RPMI7951 (cell line): ENCODE measurements around the gene DMAC1. TPM values are rescaled to one million over a fixed set of nuclear protein-coding genes. Genes with fewer than 3 reads are reported as not detected.

Experiments
- DNase-seq: peaks from one replicate; pipeline ENCODE4 v3.0.0-alpha.2; 2012; ENCODE audit warnings: low read depth
- total RNA-seq: library from RNA; depleted of rRNA; stranded (reverse); fragments of >200 nt; shearing (Covaris generic); gene quantifications from 2 replicates; pipeline ENCODE4 v1.2.3, GENCODE V29; 2014

DMAC1 gene
- total RNA-seq, 1 experiment from 2014 or later = 12.1 TPM

- no peak for DNase-seq
Observed at GRCh38 chr9:7783635-7784063, 15.9 kb downstream of the DMAC1 start.

DNA sequence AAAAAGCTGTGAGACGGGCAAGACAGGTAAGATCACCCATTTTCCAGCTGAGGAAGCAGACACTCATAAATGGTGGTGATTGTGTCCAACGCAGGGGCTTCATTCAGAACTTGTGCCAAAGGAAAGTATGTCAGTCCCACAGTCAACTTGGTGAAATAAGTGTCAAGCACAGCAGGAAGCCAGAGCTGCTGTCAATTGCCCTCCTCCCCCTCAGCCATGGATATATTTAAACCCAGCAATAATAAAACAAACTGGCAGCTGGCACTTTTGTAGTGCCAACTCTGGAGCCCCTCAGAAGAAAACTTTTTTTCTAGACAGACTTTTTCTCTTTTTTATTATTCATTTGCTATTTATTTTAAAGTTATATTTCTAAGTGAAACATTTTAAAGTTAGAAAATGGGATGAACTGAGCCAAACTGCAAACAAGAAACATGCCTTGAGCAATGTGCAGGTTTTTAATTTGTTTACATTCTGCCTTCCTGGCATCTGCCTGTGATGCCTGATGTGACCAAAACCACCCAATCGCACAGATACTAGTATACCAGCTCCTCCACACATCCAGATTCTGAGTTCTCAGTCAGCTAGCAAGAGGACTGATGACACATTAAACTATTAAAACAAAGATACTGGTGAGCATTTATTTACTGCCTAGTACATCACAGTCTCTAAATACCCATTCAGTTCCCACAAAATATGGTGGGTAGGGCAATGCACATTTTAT, 17.0 kb downstream of the DMAC1 start:
- DNase-seq = no peak

DNA sequence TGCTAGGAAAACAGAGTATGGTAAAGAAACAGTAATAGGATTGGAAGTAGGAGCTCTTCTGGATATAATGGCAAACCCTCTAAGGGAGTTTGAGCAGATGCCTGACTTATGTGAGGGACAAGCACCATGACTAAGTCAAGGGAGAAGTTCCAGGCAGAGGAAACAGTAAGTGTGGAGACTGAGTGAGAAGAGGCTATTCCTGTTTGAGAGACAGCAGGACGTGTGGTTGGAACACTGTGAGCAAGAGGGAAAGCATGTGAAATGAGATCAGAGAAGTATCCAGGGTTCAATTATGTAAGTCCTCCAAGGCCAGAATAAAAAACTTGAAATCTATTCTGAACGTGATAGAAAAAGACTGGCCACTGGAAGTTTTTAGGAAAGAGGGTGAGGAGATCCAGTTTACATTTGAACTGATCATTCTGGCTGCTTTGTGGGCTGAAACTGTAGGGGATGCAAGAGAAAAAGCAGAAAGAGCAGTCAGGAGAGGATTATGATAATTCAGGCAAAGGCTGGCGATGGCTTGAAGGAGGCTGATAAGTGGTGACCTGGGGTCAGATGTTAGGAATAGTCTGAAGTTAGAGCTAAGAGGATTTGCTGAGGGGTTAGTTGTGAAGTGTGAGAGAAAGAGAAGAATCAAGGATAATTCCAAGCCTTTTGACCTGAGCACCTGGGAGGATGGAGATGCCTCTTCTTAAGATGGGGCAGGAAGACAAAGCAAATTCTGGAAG, 19.2 kb downstream of the DMAC1 start:
- DNase-seq = peak; percentile 7

DNA sequence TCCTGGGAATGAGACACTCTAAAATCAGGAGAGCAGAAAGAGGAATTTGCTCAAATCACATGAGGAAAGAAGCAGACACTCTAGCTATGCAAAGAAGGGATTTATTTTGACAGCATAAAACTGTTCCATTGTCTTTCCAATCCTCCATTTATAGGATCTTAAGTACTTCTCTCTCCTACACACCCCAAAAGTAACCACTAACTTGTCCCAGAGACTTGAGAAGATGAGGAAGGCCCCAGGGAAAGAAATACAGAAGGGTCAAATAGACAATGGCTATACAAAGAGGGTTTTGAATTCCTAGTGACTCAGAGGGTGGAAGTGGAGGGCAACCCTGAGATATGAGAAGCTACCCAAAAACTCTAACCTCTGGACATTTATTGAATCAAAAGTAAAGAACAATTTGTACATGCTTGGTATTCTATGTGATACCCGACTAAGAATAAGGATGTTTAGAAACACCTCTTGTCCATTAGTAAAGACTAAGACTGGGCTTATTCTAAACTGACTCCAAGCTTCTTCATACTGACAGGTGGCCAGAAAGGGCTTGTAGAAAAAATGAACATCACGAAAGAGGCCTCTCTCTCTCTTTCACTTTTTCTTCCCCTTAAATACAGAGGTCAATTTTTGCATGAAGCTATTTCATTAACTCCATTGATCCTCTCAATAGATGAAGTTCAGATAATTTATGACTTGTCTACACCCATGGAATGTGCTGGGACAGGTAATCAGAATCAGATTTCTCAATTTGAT, 20.6 kb downstream of the DMAC1 start:
- DNase-seq = peak; percentile 11

GRCh38 chr9:7777771-7778170, 21.8 kb downstream of the DMAC1 start:
- peak; percentile 9 for DNase-seq

DNA sequence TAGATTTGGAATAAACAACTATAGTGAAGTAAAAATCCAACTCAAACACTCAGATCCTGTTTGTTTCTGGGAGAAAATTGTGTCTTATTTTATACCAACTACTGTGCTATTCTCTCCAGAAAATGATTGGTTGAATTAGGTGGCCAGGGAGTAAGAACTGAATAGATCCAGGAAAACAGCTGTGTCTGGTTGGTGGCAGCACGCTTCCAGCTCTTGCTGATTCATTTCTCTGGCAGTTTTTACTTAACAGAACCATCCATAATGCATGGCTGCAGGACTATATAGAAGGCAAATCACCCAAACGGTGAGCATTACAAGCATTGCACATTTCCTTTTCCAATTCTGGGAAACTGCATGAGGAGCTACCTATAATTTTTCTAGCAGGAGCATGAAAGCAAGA, 29.5 kb downstream of the DMAC1 start:
- no peak for DNase-seq

GRCh38 chr9:7762600-7762999, 37.0 kb downstream of the DMAC1 start:
- DNase-seq = no peak

- no peak for DNase-seq
Observed at GRCh38 chr9:7760014-7760415, 39.6 kb downstream of the DMAC1 start.

GRCh38 chr9:7756088-7756487, 43.5 kb downstream of the DMAC1 start:
- DNase-seq = peak; percentile 3

- no peak for DNase-seq
Observed at GRCh38 chr9:7752481-7752880, 47.1 kb downstream of the DMAC1 start.
